GM12801 (cell line): ENCODE measurements around the gene GOLM1.

Source experiments
- TF ChIP-seq, protein P1 (sequence below): IDR thresholded peaks from one replicate; pipeline ENCODE4 v1.5.1; 2011; ENCODE audit warnings: control low read depth; ENCODE audit not compliant: insufficient read length; ENCODE audit errors: extremely low read depth

GOLM1 gene

DNA sequence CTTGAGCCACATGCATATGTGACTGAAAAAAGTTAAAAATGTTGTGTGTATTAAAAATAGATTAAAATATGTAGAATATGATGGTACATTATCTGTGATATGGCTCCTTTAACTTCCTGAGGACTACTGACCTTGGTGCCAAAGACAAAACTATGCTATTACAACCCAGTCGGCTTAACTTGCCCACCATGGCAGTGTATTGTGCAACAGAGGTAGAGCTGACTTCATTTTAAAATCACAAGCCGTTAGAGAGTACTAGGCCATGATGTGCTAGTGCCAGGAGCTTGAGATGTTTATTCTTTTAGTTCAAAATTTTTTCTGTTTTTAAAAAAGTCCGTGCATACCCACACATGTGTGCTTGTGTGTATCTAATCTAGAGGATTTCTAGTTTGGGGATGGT lies 112.1 kb downstream of the GOLM1 start:
- TF ChIP-seq, protein P1, sequence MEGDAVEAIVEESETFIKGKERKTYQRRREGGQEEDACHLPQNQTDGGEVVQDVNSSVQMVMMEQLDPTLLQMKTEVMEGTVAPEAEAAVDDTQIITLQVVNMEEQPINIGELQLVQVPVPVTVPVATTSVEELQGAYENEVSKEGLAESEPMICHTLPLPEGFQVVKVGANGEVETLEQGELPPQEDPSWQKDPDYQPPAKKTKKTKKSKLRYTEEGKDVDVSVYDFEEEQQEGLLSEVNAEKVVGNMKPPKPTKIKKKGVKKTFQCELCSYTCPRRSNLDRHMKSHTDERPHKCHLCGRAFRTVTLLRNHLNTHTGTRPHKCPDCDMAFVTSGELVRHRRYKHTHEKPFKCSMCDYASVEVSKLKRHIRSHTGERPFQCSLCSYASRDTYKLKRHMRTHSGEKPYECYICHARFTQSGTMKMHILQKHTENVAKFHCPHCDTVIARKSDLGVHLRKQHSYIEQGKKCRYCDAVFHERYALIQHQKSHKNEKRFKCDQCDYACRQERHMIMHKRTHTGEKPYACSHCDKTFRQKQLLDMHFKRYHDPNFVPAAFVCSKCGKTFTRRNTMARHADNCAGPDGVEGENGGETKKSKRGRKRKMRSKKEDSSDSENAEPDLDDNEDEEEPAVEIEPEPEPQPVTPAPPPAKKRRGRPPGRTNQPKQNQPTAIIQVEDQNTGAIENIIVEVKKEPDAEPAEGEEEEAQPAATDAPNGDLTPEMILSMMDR: no peak

DNA sequence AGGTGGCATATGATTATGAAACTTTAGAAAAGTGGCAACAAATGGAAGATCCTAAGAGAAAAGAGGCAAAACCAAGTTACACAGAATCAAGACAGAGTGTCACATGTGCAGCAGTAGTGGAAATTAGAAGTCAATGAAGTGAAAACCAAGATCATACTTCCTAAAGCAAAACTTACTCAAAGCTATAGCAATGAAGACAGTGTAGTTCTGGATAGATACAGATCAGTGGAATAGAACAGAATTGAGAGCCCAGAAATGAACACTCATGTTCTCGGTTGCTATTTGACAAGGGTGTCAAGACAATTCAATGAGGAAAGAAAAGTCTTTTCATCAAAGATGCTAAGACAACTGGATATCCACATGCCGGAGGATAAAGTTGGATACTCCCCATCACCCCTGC lies 114.9 kb downstream of the GOLM1 start:
- TF ChIP-seq, protein P1: no peak

DNA sequence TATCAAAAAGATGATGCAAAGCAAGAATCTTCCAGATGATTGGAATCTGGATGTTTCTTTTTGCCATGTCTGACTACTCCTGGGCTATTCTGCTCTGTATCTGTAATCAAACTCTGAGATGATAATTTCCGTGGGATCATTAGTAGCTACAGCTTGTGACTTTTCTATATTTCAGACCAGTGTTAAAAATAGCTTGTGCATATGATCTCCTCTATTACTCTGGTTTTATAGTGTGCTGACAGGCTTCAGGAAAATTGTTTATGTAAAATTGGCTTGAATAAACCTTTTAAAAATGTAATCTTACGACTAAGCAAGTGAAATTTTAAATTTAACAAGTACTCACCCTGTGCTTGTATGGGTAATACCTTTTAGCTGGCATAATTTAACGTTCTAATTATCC lies 118.0 kb downstream of the GOLM1 start:
- TF ChIP-seq, protein P1: no peak

DNA sequence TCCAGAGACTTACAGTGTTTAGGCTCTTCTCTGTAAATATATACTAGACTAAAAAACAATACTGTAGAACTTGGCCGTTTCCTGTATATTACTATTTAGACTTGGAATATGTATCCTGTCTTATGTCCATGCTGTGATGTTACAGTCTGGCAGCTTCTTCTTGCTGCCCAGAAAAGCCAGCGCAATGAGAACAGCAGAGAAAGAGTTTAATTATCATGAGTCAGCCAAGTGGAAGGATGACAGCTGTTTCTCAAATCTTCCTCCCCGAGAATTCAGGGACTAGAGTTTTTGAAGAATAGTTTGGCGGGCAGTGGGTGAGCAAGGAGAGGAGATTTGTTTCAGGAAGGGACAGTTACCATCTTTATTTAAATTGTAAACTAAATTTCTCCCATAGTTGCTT lies 120.9 kb downstream of the GOLM1 start:
- TF ChIP-seq, protein P1: no peak
